H1 (cell line): ENCODE measurements around the gene SLC25A39.

Experiments used
- ATF2 ChIP-seq: IDR thresholded peaks from 2 replicates; pipeline ENCODE4 v1.6.1; 2012; ENCODE audit warnings: low read length, inconsistent platforms
- EZH2 ChIP-seq: fragments of 200-600 bp; sonication (generic); IDR thresholded peaks from 2 replicates; pipeline ENCODE4 v1.7.1; 2012; ENCODE audit warnings: low read depth, mild to moderate bottlenecking, moderate library complexity, low read length, inconsistent platforms; ENCODE audit not compliant: severe bottlenecking
- JUN ChIP-seq: IDR thresholded peaks from 2 replicates; pipeline ENCODE4 v1.6.1; 2011; ENCODE audit warnings: low read depth, mild to moderate bottlenecking, improper control_type of control experiment, low read length
- MAX ChIP-seq: IDR thresholded peaks from 2 replicates; pipeline ENCODE4 v1.6.1; 2012; ENCODE audit warnings: inconsistent platforms
- TAF1 ChIP-seq: IDR thresholded peaks from 2 replicates; pipeline ENCODE4 v1.6.1; 2011; ENCODE audit warnings: mild to moderate bottlenecking, low read depth, low read length
- TF ChIP-seq, protein P1 (sequence below), 3 experiments: IDR thresholded peaks; 1 replicate in 2 of 3; 2 replicates in 1 of 3; pipeline versions ENCODE4 v1.5.1 to v1.6.1; 2011; ENCODE audit warnings: low read length in 3 of 3, mild to moderate bottlenecking in 3 of 3, inconsistent platforms in 2 of 3, low read depth in 1 of 3, moderate library complexity in 1 of 3; ENCODE audit not compliant: insufficient read depth in 1 of 3; ENCODE audit errors: control extremely low read depth in 1 of 3

DNA sequence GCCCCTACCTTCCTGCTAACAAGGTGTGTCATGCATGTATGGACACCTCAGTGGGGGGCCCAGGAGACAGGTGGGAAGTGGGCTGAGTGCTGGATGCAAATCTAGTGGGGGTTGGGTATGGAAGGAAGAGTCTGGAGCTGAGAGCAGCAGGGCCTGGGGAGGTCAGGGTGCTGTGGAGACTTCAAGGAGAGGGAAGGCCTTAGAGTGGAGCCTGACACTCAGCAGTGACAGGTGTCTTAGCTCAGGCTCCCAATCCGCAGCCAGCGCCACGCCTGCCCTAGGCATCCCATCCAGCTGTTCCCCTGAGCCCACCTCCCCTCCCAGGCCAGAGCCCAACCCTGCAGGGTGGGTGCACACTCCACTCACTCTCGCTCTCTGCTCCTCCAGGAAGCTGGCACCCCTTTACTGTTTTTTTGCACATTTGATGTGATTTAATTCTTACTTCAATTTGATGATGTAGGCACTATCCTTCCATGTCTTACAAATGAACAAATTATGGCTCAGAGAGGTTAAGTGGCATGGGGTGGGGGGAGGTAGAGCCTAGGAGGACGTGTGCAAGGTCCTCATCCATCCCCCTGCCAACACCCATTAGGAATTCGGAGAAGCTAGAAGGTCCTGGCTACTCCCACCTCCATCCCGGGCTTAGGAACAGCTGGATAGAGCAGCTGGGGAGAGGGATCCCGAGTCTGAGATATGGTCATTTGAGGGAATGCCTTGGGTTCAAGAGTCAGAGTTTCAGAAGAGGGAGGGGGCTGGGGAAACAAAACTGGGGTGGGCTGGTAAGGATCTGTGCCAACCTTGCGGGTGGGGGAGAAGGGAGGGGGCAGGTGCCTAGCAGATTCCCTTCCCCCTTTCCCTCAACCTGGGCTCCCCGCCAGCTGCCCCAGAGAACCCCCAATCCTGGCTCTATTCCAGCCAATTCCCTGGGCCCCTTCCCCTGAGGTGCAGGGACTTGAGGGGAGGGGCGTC is 37.0 kb upstream of the SLC25A39 start:
- TF ChIP-seq, protein P1, sequence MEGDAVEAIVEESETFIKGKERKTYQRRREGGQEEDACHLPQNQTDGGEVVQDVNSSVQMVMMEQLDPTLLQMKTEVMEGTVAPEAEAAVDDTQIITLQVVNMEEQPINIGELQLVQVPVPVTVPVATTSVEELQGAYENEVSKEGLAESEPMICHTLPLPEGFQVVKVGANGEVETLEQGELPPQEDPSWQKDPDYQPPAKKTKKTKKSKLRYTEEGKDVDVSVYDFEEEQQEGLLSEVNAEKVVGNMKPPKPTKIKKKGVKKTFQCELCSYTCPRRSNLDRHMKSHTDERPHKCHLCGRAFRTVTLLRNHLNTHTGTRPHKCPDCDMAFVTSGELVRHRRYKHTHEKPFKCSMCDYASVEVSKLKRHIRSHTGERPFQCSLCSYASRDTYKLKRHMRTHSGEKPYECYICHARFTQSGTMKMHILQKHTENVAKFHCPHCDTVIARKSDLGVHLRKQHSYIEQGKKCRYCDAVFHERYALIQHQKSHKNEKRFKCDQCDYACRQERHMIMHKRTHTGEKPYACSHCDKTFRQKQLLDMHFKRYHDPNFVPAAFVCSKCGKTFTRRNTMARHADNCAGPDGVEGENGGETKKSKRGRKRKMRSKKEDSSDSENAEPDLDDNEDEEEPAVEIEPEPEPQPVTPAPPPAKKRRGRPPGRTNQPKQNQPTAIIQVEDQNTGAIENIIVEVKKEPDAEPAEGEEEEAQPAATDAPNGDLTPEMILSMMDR (IDR thresholded peaks at IDR 0.05; ENCODE audit: control extremely low read depth in 1 of 3, insufficient read depth in 1 of 3, low read depth in 1 of 3, low read length in 3 of 3), result no peak
- no peak for TF ChIP-seq EZH2
- no peak for TF ChIP-seq JUN
- no peak for TF ChIP-seq MAX
- TF ChIP-seq TAF1, result no peak
- TF ChIP-seq ATF2, result no peak
